Thyroid gland (tissue), 4 donors: ENCODE data around the gene DNAH1. TPM values are rescaled to one million over a fixed set of nuclear protein-coding genes. Genes with fewer than 3 reads are reported as not detected.
A peak's percentile ranks its signal among the peaks of the same experiment; 100 is the strongest.

Experiments
- DNase-seq, 2 donors: peaks; one replicate each; pipeline ENCODE4 v3.0.0-alpha.2; 2019
- H3K27ac ChIP-seq, 3 donors: fragments of 200-600 bp; sonication (generic); 1 replicate in 2 of 3; 2 replicates in 1 of 3; pipeline ENCODE4 v1.5.1; 2016 to 2019; ENCODE audit warnings: mild to moderate bottlenecking in 1 of 3, moderate library complexity in 1 of 3
- H3K27me3 ChIP-seq: fragments of 200-600 bp; sonication (generic); one replicate; pipeline ENCODE4 v1.5.1; 2019
- H3K36me3 ChIP-seq, 2 donors: fragments of 200-600 bp; sonication (generic); one replicate each; pipeline ENCODE4 v1.5.1; 2016 to 2019
- H3K4me1 ChIP-seq, 2 donors: fragments of 200-600 bp; sonication (generic); one replicate each; pipeline ENCODE4 v1.5.1; 2017 to 2019
- H3K4me3 ChIP-seq, 3 donors: fragments of 200-600 bp; sonication (generic); replicated peaks in 1 of 3; 1 replicate in 2 of 3; 2 replicates in 1 of 3; pipeline ENCODE4 v1.5.1; 2016; ENCODE audit warnings: mild to moderate bottlenecking in 1 of 3
- H3K9me3 ChIP-seq: fragments of 200-600 bp; sonication (generic); one replicate; pipeline ENCODE4 v1.5.1; 2017
- POLR2A ChIP-seq, 2 donors: fragments of 450-650 bp; IDR thresholded peaks; one replicate each; pipeline ENCODE4 v1.6.1; 2017; ENCODE audit warnings: antibody characterized with exemption in 2 of 2, mild to moderate bottlenecking in 2 of 2, moderate library complexity in 1 of 2
- WGBS, 2 donors: methylation state at CpG; one replicate each; pipeline ENCODE4 v1.1.5; 2017; 5-methylcytosine and 5-hydroxymethylcytosine counted together
- intact Hi-C: fragments of 100-400 bp; cut with DNase I; formaldehyde crosslinking; loops from one replicate; pipeline ENCODE4 v1.15.1; 2023
- microRNA counts, 2 donors: library from miRNA; unstranded; fragments of <30 nt; microRNA quantifications; one replicate each; lab custom pipeline; 2016 to 2017
- microRNA-seq: library from miRNA; unstranded; fragments of <30 nt; microRNA quantifications from one replicate; pipeline ENCODE4, GENCODE V29; 2016
- small RNA-seq: library from RNA; depleted of rRNA; stranded (forward); fragments of <200 nt; gene quantifications from one replicate; pipeline ENCODE3, GENCODE V24; 2016
- total RNA-seq, 4 donors: library from RNA; depleted of rRNA; stranded (reverse); fragments of >200 nt; gene quantifications; one replicate each; pipeline ENCODE4 v1.2.3, GENCODE V29; 2016
- TF ChIP-seq, protein P1 (sequence below), 6 experiments: fragments of 200-600 bp in 3 of 6; fragments of 450-650 bp in 3 of 6; sonication (generic) in 3 of 6; IDR thresholded peaks; one replicate each; pipeline ENCODE4 v1.5.1; 2016 to 2019; ENCODE audit warnings: antibody characterized with exemption in 6 of 6, mild to moderate bottlenecking in 2 of 6, inconsistent platforms in 1 of 6, moderate library complexity in 1 of 6

The DNAH1 gene
- total RNA-seq, 4 donors from 2014 or later = 4.6 to 14.2 (median 7.5) TPM

GRCh38 chr3:52446631-52447511 is 130.8 kb downstream of the DNAH1 start:
- no peak overlapping the region for H3K27ac ChIP-seq
- WGBS, 2 donors = 1 to 32% methylated on average over 6 to 11 of the region's 13 CpGs
- intact Hi-C loops = loop anchor here (2.0 kb wide), 1 partner anchor 16 kb away; no protein-coding TSS in a partner anchor

DNA sequence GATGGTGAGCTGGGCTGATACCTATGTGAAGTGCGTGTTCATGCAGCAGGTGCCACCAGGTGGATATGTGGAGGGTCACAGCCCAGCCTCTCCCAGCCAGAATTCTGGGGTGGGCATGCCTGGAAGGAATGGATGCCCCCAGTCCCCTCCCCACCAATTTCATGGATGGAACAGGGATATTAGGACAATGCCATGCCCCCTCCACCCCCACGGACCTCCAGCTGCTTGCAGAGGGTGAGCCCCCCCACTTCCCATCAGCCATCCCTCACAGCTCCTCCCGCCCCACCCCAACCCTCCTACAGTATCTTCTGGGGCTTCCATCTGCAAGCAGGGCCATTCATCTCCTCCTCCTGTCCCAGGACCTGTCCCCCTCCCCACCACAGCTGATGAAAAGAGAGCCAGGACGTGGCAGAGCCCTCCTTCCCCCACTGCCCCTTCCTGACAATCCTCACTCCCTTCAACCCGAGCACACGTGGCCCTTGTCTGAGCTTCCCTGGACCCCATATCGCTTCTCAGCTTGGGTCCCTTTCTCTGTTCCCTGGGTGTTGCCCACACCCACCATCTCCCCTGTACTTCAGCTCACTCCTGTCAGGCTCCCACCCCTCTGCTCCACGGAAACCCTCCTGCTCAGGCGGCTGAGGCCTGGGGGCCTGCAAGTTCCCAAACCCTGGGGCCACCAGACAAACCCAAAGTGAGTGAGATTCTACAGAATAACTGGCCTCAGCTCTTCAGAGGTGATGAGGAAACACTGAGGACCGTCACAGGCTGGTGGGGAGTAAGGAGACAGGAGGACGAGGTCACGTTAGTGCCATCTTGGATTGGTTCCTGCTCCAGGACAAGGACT is 131.6 kb downstream of the DNAH1 start:
- Histone ChIP-seq H3K9me3 (no peaks in the 10 kb centered on the region), H3K27ac (no peak overlapping the region), H3K4me3 (no peak overlapping the region), H3K36me3 (no peaks in the 10 kb centered on the region), H3K4me1 (peaks cover 12 to 29% of the 10 kb centered on the region in 2 donors), H3K27me3 (no peaks in the 10 kb centered on the region)
- TF ChIP-seq, protein P1, sequence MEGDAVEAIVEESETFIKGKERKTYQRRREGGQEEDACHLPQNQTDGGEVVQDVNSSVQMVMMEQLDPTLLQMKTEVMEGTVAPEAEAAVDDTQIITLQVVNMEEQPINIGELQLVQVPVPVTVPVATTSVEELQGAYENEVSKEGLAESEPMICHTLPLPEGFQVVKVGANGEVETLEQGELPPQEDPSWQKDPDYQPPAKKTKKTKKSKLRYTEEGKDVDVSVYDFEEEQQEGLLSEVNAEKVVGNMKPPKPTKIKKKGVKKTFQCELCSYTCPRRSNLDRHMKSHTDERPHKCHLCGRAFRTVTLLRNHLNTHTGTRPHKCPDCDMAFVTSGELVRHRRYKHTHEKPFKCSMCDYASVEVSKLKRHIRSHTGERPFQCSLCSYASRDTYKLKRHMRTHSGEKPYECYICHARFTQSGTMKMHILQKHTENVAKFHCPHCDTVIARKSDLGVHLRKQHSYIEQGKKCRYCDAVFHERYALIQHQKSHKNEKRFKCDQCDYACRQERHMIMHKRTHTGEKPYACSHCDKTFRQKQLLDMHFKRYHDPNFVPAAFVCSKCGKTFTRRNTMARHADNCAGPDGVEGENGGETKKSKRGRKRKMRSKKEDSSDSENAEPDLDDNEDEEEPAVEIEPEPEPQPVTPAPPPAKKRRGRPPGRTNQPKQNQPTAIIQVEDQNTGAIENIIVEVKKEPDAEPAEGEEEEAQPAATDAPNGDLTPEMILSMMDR (IDR thresholded peaks at IDR 0.05) = no peak
- no peak for TF ChIP-seq POLR2A (IDR thresholded peaks at IDR 0.05)
- 80 to 81% methylated on average over 12 of the region's 12 CpGs for WGBS, 2 donors
- no peak for DNase-seq
- intact Hi-C loops = loop anchor here (2.0 kb wide), 1 partner anchor 17 kb away; no protein-coding TSS in a partner anchor

More at GRCh38 chr3:52446631-52447511, 130.8 kb downstream of the DNAH1 start:
- TF ChIP-seq, protein P1 (IDR thresholded peaks at IDR 0.05) = peak; percentile 96 to 100 (median 99)
- no peak for TF ChIP-seq POLR2A (IDR thresholded peaks at IDR 0.05)
- no peak overlapping the region for H3K4me3 ChIP-seq
- no peaks in the 10 kb centered on the region for H3K9me3 ChIP-seq
- H3K36me3 ChIP-seq = no peaks in the 10 kb centered on the region
- no peaks in the 10 kb centered on the region for H3K27me3 ChIP-seq
- peak; percentile 43 to 46 for DNase-seq
- H3K4me1 ChIP-seq = peaks cover 12 to 29% of the 10 kb centered on the region in 2 donors

MicroRNAs within 50 kb of the gene (microRNA counts, 767-probe panel; counts per million panel counts)
- 4,852 to 9,033 counts per million in 2 donors for microRNA hsa-let-7g-5p (lab: Ali Mortazavi, UCI)

Small RNAs within 50 kb of the gene (microRNA-seq; reads per million reads assigned to microRNA genes)
- gene MIR135A1 (4.0 reads per million, percentile 6 among the genes with 10 or more reads in this experiment), gene MIRLET7G (193,539 reads per million, percentile 100 among the genes with 10 or more reads in this experiment)

Small RNAs within 50 kb of the gene (small RNA-seq; reads per million reads assigned to genes)
- not detected for gene MIR135A1
- gene MIRLET7G = 178 reads per million, percentile 97 among the genes with 10 or more reads in this experiment

Other genes with a start within 250 kb of the DNAH1 start
- 1 to 10 TPM in 2 of 4 donors, under 1 TPM in 2; 0.40 to 2.8 (median 1.5) TPM for gene POC1A, start 161.9 kb upstream of the DNAH1 start, total RNA-seq
- 10 to 100 TPM; 27.7 to 51.9 (median 45.9) TPM for gene ALAS1, start 118.2 kb upstream of the DNAH1 start, total RNA-seq
- gene TLR9, start 90.7 kb upstream of the DNAH1 start, total RNA-seq = under 1 TPM in 1 of 4 donors, not detected in 3; 0.40 TPM
- gene TWF2, start 77.2 kb upstream of the DNAH1 start, total RNA-seq = 10 to 100 TPM; 28.3 to 61.1 (median 50.4) TPM
- gene PPM1M, start 70.6 kb upstream of the DNAH1 start, total RNA-seq = 10 to 100 TPM; 15.8 to 22.8 (median 18.0) TPM
- 10 to 100 TPM; 66.4 to 76.4 (median 72.2) TPM for gene WDR82, start 37.7 kb upstream of the DNAH1 start, total RNA-seq
- gene GLYCTK, start 28.5 kb upstream of the DNAH1 start, total RNA-seq = 10 to 100 TPM in 3 of 4 donors, 1 to 10 TPM in 1; 8.9 to 20.3 (median 15.3) TPM
- gene BAP1, start 93.7 kb downstream of the DNAH1 start, total RNA-seq = 10 to 100 TPM; 66.7 to 78.4 (median 73.8) TPM
- gene PHF7, start 94.3 kb downstream of the DNAH1 start, total RNA-seq = 10 to 100 TPM in 2 of 4 donors, 1 to 10 TPM in 2; 3.6 to 14.5 (median 9.5) TPM
- 10 to 100 TPM in 2 of 4 donors, 1 to 10 TPM in 2; 3.7 to 18.6 (median 11.5) TPM for gene SEMA3G, start 128.8 kb downstream of the DNAH1 start, total RNA-seq
- gene TNNC1, start 137.7 kb downstream of the DNAH1 start, total RNA-seq = 10 to 100 TPM in 3 of 4 donors, 1 to 10 TPM in 1; 4.0 to 43.5 (median 13.9) TPM
- 10 to 100 TPM; 71.8 to 88.2 (median 86.2) TPM for gene NISCH, start 139.3 kb downstream of the DNAH1 start, total RNA-seq
- 100 to 1,000 TPM in 1 of 4 donors, 10 to 100 TPM in 3; 31.8 to 100 (median 67.4) TPM for gene STAB1, start 179.0 kb downstream of the DNAH1 start, total RNA-seq
- gene NT5DC2, start 217.5 kb downstream of the DNAH1 start, total RNA-seq = 10 to 100 TPM; 40.5 to 55.1 (median 45.0) TPM
- 10 to 100 TPM in 2 of 4 donors, 1 to 10 TPM in 2; 4.8 to 34.3 (median 9.4) TPM for gene UQCC5, start 220.3 kb downstream of the DNAH1 start, total RNA-seq